Neural cell (in vitro differentiated cells): ENCODE results near the gene TTC39A. TPM values are rescaled to one million over a fixed set of nuclear protein-coding genes. Genes with fewer than 3 reads are reported as not detected.

Source experiments
- H2AFZ ChIP-seq: fragments of 200-600, 300-800 bp; sonication (generic), shearing (Covaris generic); 2 replicates; pipeline ENCODE4 v1.6.0; 2014; ENCODE audit warnings: low read depth, mild to moderate bottlenecking, antibody characterized with exemption, low read length, moderate library complexity
- H3F3A ChIP-seq: fragments of 200-600 bp; shearing (Covaris generic); 2 replicates; pipeline ENCODE4 v1.6.1; 2016; ENCODE audit warnings: mild to moderate bottlenecking, moderate library complexity, mixed read lengths, antibody characterized with exemption, low read length; ENCODE audit not compliant: insufficient read depth, poor library complexity, severe bottlenecking
- H3K27ac ChIP-seq: fragments of 200-600, 300-800 bp; sonication (generic), shearing (Covaris generic); 2 replicates; pipeline ENCODE4 v1.5.1; 2014; ENCODE audit warnings: mild to moderate bottlenecking, low read length, moderate library complexity
- H3K27me3 ChIP-seq: fragments of 300-800, 200-600 bp; sonication (generic), shearing (Covaris generic); 2 replicates; pipeline ENCODE4 v1.6.0; 2014; ENCODE audit warnings: mild to moderate bottlenecking, low read depth, low read length, moderate library complexity; ENCODE audit not compliant: insufficient read depth
- H3K36me3 ChIP-seq: fragments of 300-800, 200-600 bp; sonication (generic), shearing (Covaris generic); 2 replicates; pipeline ENCODE4 v1.5.1; 2014; ENCODE audit warnings: mild to moderate bottlenecking, antibody characterized with exemption, low read length, moderate library complexity; ENCODE audit not compliant: insufficient read depth
- H3K4me2 ChIP-seq: fragments of 300-800, 200-600 bp; sonication (generic), shearing (Covaris generic); 2 replicates; pipeline ENCODE4 v1.6.0; 2014; ENCODE audit warnings: mild to moderate bottlenecking, low read length
- H3K4me3 ChIP-seq: fragments of 300-800, 200-600 bp; sonication (generic), shearing (Covaris generic); 2 replicates; pipeline ENCODE4 v1.5.1; 2014; ENCODE audit warnings: mild to moderate bottlenecking, low read length, moderate library complexity
- H3K79me2 ChIP-seq: fragments of 200-600 bp; shearing (Covaris generic); replicated peaks from 2 replicates; pipeline ENCODE4 v1.6.0; 2014; ENCODE audit warnings: mild to moderate bottlenecking, low read length, moderate library complexity; ENCODE audit not compliant: insufficient read depth
- H3K9ac ChIP-seq: fragments of 300-800, 200-600 bp; sonication (generic), shearing (Covaris generic); 2 replicates; pipeline ENCODE4 v1.6.1; 2016; ENCODE audit warnings: mild to moderate bottlenecking, low read length, mixed read lengths
- H3K9me2 ChIP-seq: fragments of 200-600 bp; shearing (Covaris generic); 2 replicates; pipeline ENCODE4 v1.6.1; 2016; ENCODE audit warnings: mild to moderate bottlenecking, low read length, mixed read lengths; ENCODE audit not compliant: insufficient read depth
- H3K9me3 ChIP-seq: fragments of 200-600, 300-800 bp; sonication (generic), shearing (Covaris generic); 2 replicates; pipeline ENCODE4 v1.6.1; 2016; ENCODE audit warnings: mild to moderate bottlenecking, mixed run types, low read length, moderate library complexity, mixed read lengths
- H4K20me1 ChIP-seq: fragments of 200-600 bp; shearing (Covaris generic); 2 replicates; pipeline ENCODE4 v1.6.1; 2016; ENCODE audit warnings: mild to moderate bottlenecking, mixed run types; ENCODE audit not compliant: insufficient read depth
- CTCF ChIP-seq: fragments of 450-650 bp; IDR thresholded peaks from 2 replicates; pipeline ENCODE4 v1.5.1; 2014; ENCODE audit warnings: antibody characterized with exemption, mild to moderate bottlenecking, moderate library complexity; ENCODE audit not compliant: poor library complexity, severe bottlenecking
- EP300 ChIP-seq: fragments of 450-650 bp; conservative IDR thresholded peaks from 2 replicates; pipeline ENCODE4 v1.6.1; 2014; ENCODE audit warnings: antibody characterized with exemption, mild to moderate bottlenecking, moderate library complexity; ENCODE audit not compliant: poor library complexity, severe bottlenecking
- EZH2 ChIP-seq: fragments of 200-600, 300-800 bp; shearing (Covaris generic), sonication (generic); IDR thresholded peaks from 2 replicates; pipeline ENCODE4 v1.6.1; 2014; ENCODE audit warnings: antibody characterized with exemption, low read length, borderline replicate concordance, mild to moderate bottlenecking; ENCODE audit not compliant: insufficient read depth, poor library complexity, severe bottlenecking
- MXI1 ChIP-seq: fragments of 450-650 bp; conservative IDR thresholded peaks from 2 replicates; pipeline ENCODE4 v1.6.1; 2014; ENCODE audit warnings: antibody characterized with exemption, mild to moderate bottlenecking; ENCODE audit not compliant: poor library complexity, severe bottlenecking
- POLR2AphosphoS5 ChIP-seq: IDR thresholded peaks from 2 replicates; pipeline ENCODE4 v1.6.1; 2012
- RAD21 ChIP-seq: fragments of 450-650 bp; conservative IDR thresholded peaks from 2 replicates; pipeline ENCODE4 v1.6.1; 2014; ENCODE audit warnings: antibody characterized with exemption, mild to moderate bottlenecking, moderate library complexity
- REST ChIP-seq: IDR thresholded peaks from 2 replicates; pipeline ENCODE4 v1.6.1; 2012; ENCODE audit warnings: borderline replicate concordance
- SMC3 ChIP-seq: fragments of 450-650 bp; conservative IDR thresholded peaks from 2 replicates; pipeline ENCODE4 v1.6.1; 2014; ENCODE audit warnings: antibody characterized with exemption, mild to moderate bottlenecking, moderate library complexity; ENCODE audit not compliant: poor library complexity
- TAF1 ChIP-seq: IDR thresholded peaks from 2 replicates; pipeline ENCODE4 v1.6.1; 2012; ENCODE audit warnings: low read depth
- polyA plus RNA-seq: library from polyadenylated mRNA; depleted of rRNA; stranded (reverse); fragments of >200 nt; gene quantifications from 2 replicates; pipeline ENCODE4 v1.2.3, GENCODE V29; 2014

TTC39A gene
- polyA plus RNA-seq, 1 donor from 2014 or later, result 1.1 TPM

- no peaks in the 10 kb centered on the region for H4K20me1 ChIP-seq
- no peak overlapping the region for H3K4me3 ChIP-seq
- TF ChIP-seq CTCF, result no peak
- H3K9ac ChIP-seq, result no peak overlapping the region
- H3K4me2 ChIP-seq, result no peak overlapping the region
- no peaks in the 10 kb centered on the region for H3K79me2 ChIP-seq
- no peaks in the 10 kb centered on the region for H3K9me2 ChIP-seq
- no peak overlapping the region for H2AFZ ChIP-seq
- H3K36me3 ChIP-seq, result no peaks in the 10 kb centered on the region
- peaks cover 4% of the 10 kb centered on the region for H3K9me3 ChIP-seq
- H3F3A ChIP-seq, result no peaks in the 10 kb centered on the region
- H3K27ac ChIP-seq, result no peak overlapping the region
- no peaks in the 10 kb centered on the region for H3K27me3 ChIP-seq
Measured at GRCh38 chr1:51299185-51299885, 31.0 kb downstream of the TTC39A start.

- Histone ChIP-seq H3K27ac (no peak overlapping the region), H3K9me2 (no peaks in the 10 kb centered on the region), H3F3A (no peaks in the 10 kb centered on the region), H3K79me2 (no peaks in the 10 kb centered on the region), H3K4me2 (no peak overlapping the region), H2AFZ (no peak overlapping the region), H4K20me1 (no peaks in the 10 kb centered on the region), H3K9ac (no peak overlapping the region), H3K4me3 (no peak overlapping the region), H3K36me3 (no peaks in the 10 kb centered on the region), H3K9me3 (peaks cover 4% of the 10 kb centered on the region), H3K27me3 (no peaks in the 10 kb centered on the region)
- TF ChIP-seq POLR2AphosphoS5 (no peak), EP300 (no peak), CTCF (no peak), REST (no peak), EZH2 (no peak), TAF1 (no peak), MXI1 (no peak), SMC3 (no peak), RAD21 (no peak)
Measured at GRCh38 chr1:51298322-51298705, 32.0 kb downstream of the TTC39A start.
